NK-92 (cell line): ENCODE results near the gene LIMK2.

Experiments
- DNase-seq: peaks from one replicate; lab custom pipeline; 2025; ENCODE audit not compliant: unreplicated experiment; lab: John Stamatoyannopoulos, UW

LIMK2 gene

DNA sequence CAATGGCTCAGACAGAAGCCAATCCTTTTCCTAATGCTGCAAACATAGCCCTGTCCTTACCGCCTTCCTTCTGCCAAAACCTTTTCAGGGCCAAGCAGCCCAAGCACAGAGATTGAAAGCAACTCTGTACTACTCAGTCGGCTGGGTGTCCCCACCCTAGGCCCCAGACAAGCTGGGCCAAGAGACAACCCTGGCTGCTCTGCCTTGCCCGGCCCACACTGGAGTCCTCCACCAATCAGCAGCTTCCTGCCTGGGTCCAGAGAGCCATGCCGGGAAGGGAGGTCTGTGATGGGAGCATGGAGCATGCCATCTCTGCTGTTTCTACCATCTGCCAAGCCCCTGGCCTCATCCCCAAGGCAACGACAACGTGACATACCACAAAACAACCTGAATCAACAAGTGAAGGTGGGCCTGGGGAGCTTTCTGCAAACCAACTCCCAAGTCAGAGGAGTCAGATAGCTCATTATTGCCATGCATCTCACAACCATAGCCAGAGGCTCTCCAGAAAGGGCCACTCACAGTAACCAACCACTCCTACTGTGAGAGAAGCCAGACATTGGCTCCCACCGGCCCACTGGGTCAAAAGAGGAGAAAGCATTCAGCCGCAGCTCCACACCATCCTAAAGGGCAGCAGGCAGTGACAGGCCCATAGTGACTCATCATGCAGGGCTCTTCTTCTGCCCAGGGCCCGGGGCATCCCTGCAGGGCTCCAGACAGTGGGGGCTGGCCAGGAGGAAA is 115.9 kb downstream of the LIMK2 start:
- no peak for DNase-seq

GRCh38 chr22:31328544-31328960 is 116.5 kb downstream of the LIMK2 start:
- no peak for DNase-seq

- no peak for DNase-seq
Observed at GRCh38 chr22:31329029-31329428, 116.9 kb downstream of the LIMK2 start.
